IPS-18c (cell line): ENCODE results near the gene COG5.
"Not testable (repeated sequence)": the region's sequence is repeated elsewhere in the genome, so short reads cannot be mapped to it uniquely, and the experiment has no call there.

ENCODE experiments used
- H3K4me3 ChIP-seq: 2 replicates; pipeline ENCODE4 v1.7.0; 2013; ENCODE audit warnings: low read depth, mild to moderate bottlenecking, low read length, moderate library complexity; ENCODE audit not compliant: insufficient read depth
- H3K9me3 ChIP-seq: one replicate; pipeline ENCODE4 v1.6.1; 2013; ENCODE audit warnings: mild to moderate bottlenecking, low read length, moderate library complexity; ENCODE audit not compliant: control insufficient read depth, insufficient read depth

The COG5 gene

DNA sequence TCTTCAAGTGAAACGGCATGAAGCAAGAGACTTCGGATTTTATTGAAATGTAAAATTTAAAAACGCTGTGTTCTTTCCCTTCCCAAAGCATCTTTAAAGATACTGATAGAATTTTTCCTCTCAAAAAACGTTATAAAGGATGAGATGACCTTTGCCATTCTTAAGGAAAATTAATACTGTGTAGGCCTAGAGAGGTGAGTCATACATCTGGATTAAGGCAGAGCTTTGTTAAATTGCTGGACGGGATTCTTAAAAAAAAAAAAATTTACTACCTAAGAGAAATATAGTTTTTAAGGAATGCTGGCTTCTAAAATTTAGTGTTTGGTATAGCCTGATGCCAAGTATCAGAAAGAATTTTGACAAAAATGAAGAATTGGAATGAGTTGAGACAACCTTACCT is 401.2 kb downstream of the COG5 start:
- Histone ChIP-seq H3K4me3 (no peak overlapping the region), H3K9me3 (no peaks in the 10 kb centered on the region)

DNA sequence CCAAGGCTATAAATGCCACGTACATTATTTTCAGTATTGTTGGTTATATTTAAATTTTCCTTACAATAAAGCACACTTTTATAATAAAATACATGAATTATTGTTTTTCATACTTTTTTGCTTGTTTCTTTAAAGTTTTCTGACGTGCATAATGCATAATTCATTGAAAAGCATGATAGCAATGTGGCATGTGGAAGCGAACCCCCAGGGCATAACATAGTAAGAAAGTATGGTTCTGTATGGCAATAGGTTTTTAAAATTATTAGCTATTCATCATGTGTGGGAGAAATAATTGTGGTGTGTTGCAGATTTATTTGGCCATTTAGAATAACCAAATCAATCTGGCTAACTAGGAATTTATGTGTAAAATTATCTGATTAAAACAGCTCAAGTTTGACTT is 402.3 kb downstream of the COG5 start:
- no peaks in the 10 kb centered on the region for H3K9me3 ChIP-seq
- no peak overlapping the region for H3K4me3 ChIP-seq

DNA sequence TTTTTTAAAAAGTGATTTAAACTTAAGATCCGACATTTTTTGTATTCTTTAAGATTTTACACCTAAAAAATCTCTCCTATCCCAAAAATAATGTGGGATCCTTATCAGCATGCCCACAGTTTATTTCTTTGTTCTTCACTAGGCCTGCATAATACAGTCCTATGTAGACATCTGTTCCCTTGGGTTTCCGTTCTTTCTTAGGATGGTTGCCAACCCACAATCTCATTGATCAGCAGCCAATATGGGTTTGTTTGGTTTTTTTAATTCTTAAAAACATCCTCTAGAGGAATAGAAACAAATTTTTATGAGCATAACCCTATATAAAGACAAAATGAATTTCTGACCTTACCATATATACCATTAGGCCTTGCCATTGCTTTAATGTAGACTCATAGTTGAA is 403.3 kb downstream of the COG5 start:
- H3K4me3 ChIP-seq: no peak overlapping the region

DNA sequence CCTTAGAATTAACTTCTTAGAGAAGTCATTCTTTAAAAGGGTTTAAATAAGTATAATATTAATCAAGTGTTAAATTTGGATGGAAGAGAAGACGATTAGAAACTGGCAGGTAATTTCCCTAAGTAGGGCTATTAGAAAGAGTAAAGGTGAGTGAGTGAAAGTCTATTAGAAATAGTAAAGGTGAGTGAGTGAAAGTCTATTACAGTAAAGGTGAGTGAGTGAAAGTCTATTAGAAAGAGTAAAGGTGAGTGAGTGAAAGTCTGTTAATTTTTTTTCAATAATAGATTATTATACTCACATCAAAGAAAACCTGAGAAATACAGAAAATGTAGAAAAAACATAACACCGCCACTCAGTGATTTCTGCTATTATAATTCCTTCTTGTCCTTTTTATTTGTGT is 405.7 kb downstream of the COG5 start:
- Histone ChIP-seq H3K9me3 (no peaks in the 10 kb centered on the region), H3K4me3 (no peak overlapping the region)

More for the DNA sequence above, 403.3 kb downstream of the COG5 start:
- H3K9me3 ChIP-seq: no peaks in the 10 kb centered on the region

DNA sequence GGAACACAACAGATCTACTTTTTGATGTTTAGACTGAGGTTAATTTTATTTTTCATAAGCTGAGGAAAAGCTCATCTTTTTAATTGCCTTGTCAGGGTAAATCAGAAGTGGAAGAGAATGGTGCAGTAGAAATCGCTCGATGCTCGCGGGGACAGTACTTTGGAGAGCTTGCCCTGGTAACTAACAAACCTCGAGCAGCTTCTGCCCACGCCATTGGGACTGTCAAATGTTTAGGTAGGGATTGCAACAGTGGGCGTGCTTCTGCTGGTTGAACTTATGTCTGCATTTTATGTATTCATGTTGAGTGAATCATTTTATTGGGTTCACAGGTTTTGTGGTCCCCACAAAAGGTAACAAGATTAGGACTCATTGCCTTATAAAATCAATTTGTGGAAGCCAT is 406.6 kb downstream of the COG5 start:
- no peak overlapping the region for H3K4me3 ChIP-seq
- no peaks in the 10 kb centered on the region for H3K9me3 ChIP-seq

DNA sequence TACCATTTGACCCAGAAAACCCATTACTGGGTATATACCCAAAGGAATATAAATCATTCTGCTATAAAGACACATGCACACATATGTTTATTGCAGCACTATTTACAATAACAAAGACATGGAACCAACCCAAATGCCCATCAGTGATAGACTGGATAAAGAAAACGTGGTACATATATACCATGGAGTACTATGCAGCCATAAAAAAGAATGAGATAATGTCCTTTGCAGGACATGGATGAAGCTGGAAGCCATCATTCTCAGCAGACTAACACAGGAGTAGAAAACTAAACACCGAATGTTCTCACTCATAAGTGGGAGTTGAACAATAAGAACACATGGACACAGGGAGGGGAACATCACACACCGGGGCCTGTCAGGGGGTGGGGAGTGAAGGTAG is 408.0 kb downstream of the COG5 start:
- not testable (repeated sequence) for H3K9me3 ChIP-seq, H3K4me3 ChIP-seq

DNA sequence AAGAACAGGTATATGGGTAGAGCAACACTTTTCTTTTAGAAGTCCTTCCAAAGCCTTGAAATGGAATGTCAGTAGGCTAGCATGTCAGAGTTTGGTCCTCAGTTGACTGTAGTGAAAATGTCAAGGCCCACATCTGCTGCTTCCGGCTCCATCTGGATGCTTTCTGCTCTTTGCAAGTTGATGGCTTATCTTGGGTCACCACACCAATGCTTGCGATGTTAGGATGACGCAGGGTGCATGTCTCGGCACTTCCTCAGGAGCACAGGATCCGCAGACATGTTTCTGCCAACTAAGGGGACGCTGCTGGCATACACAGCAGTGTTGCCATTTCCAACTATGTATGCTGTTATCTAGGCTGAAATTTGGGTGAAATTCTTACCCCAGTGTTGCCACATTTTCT is 408.9 kb downstream of the COG5 start:
- Histone ChIP-seq H3K4me3 (no peak overlapping the region), H3K9me3 (no peaks in the 10 kb centered on the region)

DNA sequence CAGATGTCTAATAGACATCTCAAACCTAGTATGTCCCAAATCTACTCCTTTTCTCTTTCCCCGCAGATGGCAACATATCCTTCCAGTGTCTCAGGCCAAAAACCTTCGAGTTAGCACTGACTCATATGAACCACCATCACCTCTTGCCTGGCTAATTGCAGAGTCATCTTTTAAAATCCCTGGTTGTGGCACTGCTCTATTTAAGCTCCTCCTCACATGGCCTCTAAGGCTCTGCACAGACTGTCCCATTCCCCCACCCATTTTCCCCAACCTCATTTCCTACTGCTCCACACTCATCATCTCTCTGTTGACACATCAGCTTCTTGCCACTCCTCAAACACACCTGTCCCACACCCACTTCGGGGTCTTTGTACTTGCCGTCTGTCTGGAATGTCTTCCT is 411.7 kb downstream of the COG5 start:
- H3K4me3 ChIP-seq: no peak overlapping the region
- H3K9me3 ChIP-seq: no peaks in the 10 kb centered on the region
